ENCODE data around the gene EDIL3. TPM values are rescaled to one million over a fixed set of nuclear protein-coding genes. Genes with fewer than 3 reads are reported as not detected.
A peak's percentile ranks its signal among the peaks of the same experiment; 100 is the strongest.

The EDIL3 gene
- total RNA-seq, 3 donors from 2014 or later, result 29.7 to 39.8 (median 39.6) TPM

- intact Hi-C loops (cut with DNase I, micrococcal nuclease), result no loop called here
- DNase-seq, result no peak
These were observed 123.7 kb downstream of the EDIL3 start for GRCh38 chr5:84260939-84261338.

GRCh38 chr5:84260140-84260539 is 124.5 kb downstream of the EDIL3 start:
- DNase-seq (no peak), ATAC-seq (peak; percentile 17)
- Histone ChIP-seq H3K9me3 (no peaks in the 10 kb centered on the region), H3K4me1 (ENCODE audit: low read depth) (peaks cover 6% of the 10 kb centered on the region), H3K4me3 (no peak overlapping the region), H3K36me3 (ENCODE audit: low read depth) (no peaks in the 10 kb centered on the region)
- TF ChIP-seq CTCF (IDR thresholded peaks at IDR 0.05), result no peak
- intact Hi-C loops (cut with DNase I, micrococcal nuclease), result no loop called here

More at GRCh38 chr5:84260939-84261338, 123.7 kb downstream of the EDIL3 start:
- Histone ChIP-seq H3K4me1 (ENCODE audit: low read depth) (peaks cover 6% of the 10 kb centered on the region), H3K4me3 (no peak overlapping the region), H3K9me3 (no peaks in the 10 kb centered on the region), H3K36me3 (ENCODE audit: low read depth) (no peaks in the 10 kb centered on the region)
- ATAC-seq, result no peak
- TF ChIP-seq CTCF (IDR thresholded peaks at IDR 0.05), result no peak

- intact Hi-C loops (cut with DNase I, micrococcal nuclease), result no loop called here
- peaks cover 6% of the 10 kb centered on the region for H3K4me1 ChIP-seq (ENCODE audit: low read depth)
- peak; percentile 61 for ATAC-seq
- no peak overlapping the region for H3K4me3 ChIP-seq
- H3K9me3 ChIP-seq, result no peaks in the 10 kb centered on the region
- no peak for DNase-seq
- no peak for TF ChIP-seq CTCF (IDR thresholded peaks at IDR 0.05)
- no peaks in the 10 kb centered on the region for H3K36me3 ChIP-seq (ENCODE audit: low read depth)
These were observed 125.2 kb downstream of the EDIL3 start for GRCh38 chr5:84259283-84260045.

- no peak for DNase-seq
- H3K4me1 ChIP-seq (ENCODE audit: low read depth), result peaks cover 6% of the 10 kb centered on the region
- H3K9me3 ChIP-seq, result no peaks in the 10 kb centered on the region
- intact Hi-C loops (cut with DNase I, micrococcal nuclease), result no loop called here
- no peak overlapping the region for H3K4me3 ChIP-seq
- no peaks in the 10 kb centered on the region for H3K36me3 ChIP-seq (ENCODE audit: low read depth)
- no peak for ATAC-seq
- no peak for TF ChIP-seq CTCF (IDR thresholded peaks at IDR 0.05)
These were observed 127.6 kb downstream of the EDIL3 start for GRCh38 chr5:84257061-84257460.

- no peaks in the 10 kb centered on the region for H3K36me3 ChIP-seq (ENCODE audit: low read depth)
- no peak for TF ChIP-seq CTCF (IDR thresholded peaks at IDR 0.05)
- peak; percentile 82 for ATAC-seq
- DNase-seq, result peak in 1 of 3 donors; percentile 11
- intact Hi-C loops (cut with DNase I, micrococcal nuclease), result no loop called here
- no peak overlapping the region for H3K4me3 ChIP-seq
- H3K9me3 ChIP-seq, result no peaks in the 10 kb centered on the region
- H3K4me1 ChIP-seq (ENCODE audit: low read depth), result peaks cover 6% of the 10 kb centered on the region
These were observed 129.4 kb downstream of the EDIL3 start for GRCh38 chr5:84255315-84255714.
